B cell (primary cell): ENCODE results near the gene LRP11. TPM values are rescaled to one million over a fixed set of nuclear protein-coding genes. Genes with fewer than 3 reads are reported as not detected.

ENCODE experiments used
- ATAC-seq: fragments of 200-7000 bp; cut with Tn5 transposase; one replicate; pipeline ENCODE4 v1.10.0; 2021; ENCODE audit warnings: low read depth, mild to moderate bottlenecking, moderate number of reproducible peaks, moderate library complexity
- CTCF ChIA-PET: fragments of 350-600 bp; sonication (Branson Sonifier 250); formaldehyde crosslinking; loops from one replicate; lab custom pipeline; 2021; ENCODE audit warnings: antibody characterized with exemption, inconsistent platforms; lab: Charles Lee
- POLR2A ChIA-PET: fragments of 350-600 bp; sonication (Branson Sonifier 250); formaldehyde crosslinking; loops from one replicate; lab custom pipeline; 2021; ENCODE audit warnings: antibody characterized with exemption; lab: Charles Lee
- DNase-seq: peaks from one replicate; pipeline ENCODE4 v3.0.0; 2013
- H2AFZ ChIP-seq: 2 replicates; pipeline ENCODE4 v1.6.1; 2012; ENCODE audit warnings: mild to moderate bottlenecking, low read depth, low read length; ENCODE audit not compliant: insufficient read depth, poor library complexity, severe bottlenecking
- H3K27ac ChIP-seq, 2 donors: 1 replicate in 1 of 2; 2 replicates in 1 of 2; pipeline ENCODE4 v1.5.1; 2012 to 2013; ENCODE audit warnings: low read length in 2 of 2, mild to moderate bottlenecking in 2 of 2, moderate library complexity in 1 of 2
- H3K27me3 ChIP-seq, 4 experiments: fragments of 200-600 bp in 1 of 4; sonication (generic) in 1 of 4; replicated peaks in 1 of 4; 1 replicate in 2 of 4; 2 replicates in 2 of 4; pipeline versions ENCODE4 v1.6.1 to v1.7.0; 2013 to 2016; ENCODE audit warnings: low read length in 3 of 4, mild to moderate bottlenecking in 2 of 4, mixed read lengths in 1 of 4, moderate library complexity in 1 of 4; ENCODE audit not compliant: insufficient read depth in 4 of 4, control insufficient read depth in 3 of 4; ENCODE audit errors: control extremely low read depth in 1 of 4
- H3K36me3 ChIP-seq, 2 experiments: replicated peaks in 1 of 2; 1 replicate in 1 of 2; 2 replicates in 1 of 2; pipeline versions ENCODE4 v1.6.1 to v1.7.1; 2013; ENCODE audit warnings: low read length in 1 of 2; ENCODE audit not compliant: insufficient read depth in 2 of 2, control insufficient read depth in 1 of 2; ENCODE audit errors: control extremely low read depth in 1 of 2, extremely low read depth in 1 of 2
- H3K4me1 ChIP-seq, 2 donors: fragments of 200-600 bp in 1 of 2; sonication (generic) in 1 of 2; 1 replicate in 1 of 2; 2 replicates in 1 of 2; pipeline versions ENCODE4 v1.5.1 to v1.6.1; 2013 to 2017; ENCODE audit warnings: low read length in 2 of 2; ENCODE audit not compliant: control insufficient read depth in 2 of 2, insufficient read depth in 2 of 2
- H3K4me2 ChIP-seq: replicated peaks from 2 replicates; pipeline ENCODE3; 2012; ENCODE audit warnings: mild to moderate bottlenecking, low read depth, low read length; ENCODE audit not compliant: poor library complexity, severe bottlenecking
- H3K4me3 ChIP-seq, 5 experiments: fragments of 200-600 bp in 1 of 5; sonication (generic) in 1 of 5; 1 replicate in 3 of 5; 2 replicates in 2 of 5; pipeline versions ENCODE4 v1.5.1 to v1.7.0; 2011 to 2016; ENCODE audit warnings: low read length in 4 of 5, mild to moderate bottlenecking in 4 of 5, low read depth in 2 of 5, control low read depth in 1 of 5, moderate library complexity in 1 of 5; ENCODE audit not compliant: insufficient read depth in 1 of 5; ENCODE audit errors: control extremely low read depth in 1 of 5, extremely low read depth in 1 of 5
- H3K79me2 ChIP-seq: fragments of 200-600 bp; sonication (generic); one replicate; pipeline ENCODE4 v1.6.0; 2016; ENCODE audit warnings: low read length; ENCODE audit not compliant: control insufficient read depth, insufficient read depth
- H3K9ac ChIP-seq: fragments of 200-600 bp; sonication (generic); 2 replicates; pipeline ENCODE4 v1.6.1; 2017; ENCODE audit warnings: mild to moderate bottlenecking, low read length, moderate library complexity
- H3K9me3 ChIP-seq, 3 donors: one replicate each; pipeline versions ENCODE4 v1.6.1 to v1.7.1; 2013; ENCODE audit warnings: low read length in 2 of 3; ENCODE audit not compliant: control insufficient read depth in 2 of 3, insufficient read depth in 1 of 3; ENCODE audit errors: control extremely low read depth in 1 of 3
- H4K20me1 ChIP-seq: 2 replicates; pipeline ENCODE4 v1.6.0; 2012; ENCODE audit warnings: mild to moderate bottlenecking, low read length; ENCODE audit not compliant: insufficient read depth, control insufficient read depth, poor library complexity, severe bottlenecking
- H3K27ac Mint-ChIP-seq: one replicate; pipeline ENCODE4 v1.8.0; 2021; ENCODE audit warnings: mixed read lengths
- H3K27me3 Mint-ChIP-seq: one replicate; pipeline ENCODE4 v1.8.0; 2021; ENCODE audit warnings: mixed read lengths
- H3K4me1 Mint-ChIP-seq: one replicate; pipeline ENCODE4 v1.8.0; 2021; ENCODE audit warnings: mixed read lengths
- H3K4me3 Mint-ChIP-seq: one replicate; pipeline ENCODE4 v1.8.0; 2021; ENCODE audit warnings: mixed read lengths
- H3K9me3 Mint-ChIP-seq: one replicate; pipeline ENCODE4 v1.8.0; 2022; ENCODE audit warnings: mixed read lengths; ENCODE audit not compliant: insufficient read depth
- EZH2 ChIP-seq: IDR thresholded peaks from 2 replicates; pipeline ENCODE4 v1.6.1; 2012; ENCODE audit warnings: borderline replicate concordance, low read depth, mild to moderate bottlenecking, moderate library complexity, low read length; ENCODE audit not compliant: insufficient read depth, poor library complexity, severe bottlenecking
- WGBS: methylation state at CpG from one replicate; pipeline ENCODE4 v1.1.5; 2013; ENCODE audit warnings: missing lambda C conversion rate; ENCODE audit not compliant: insufficient coverage; 5-methylcytosine and 5-hydroxymethylcytosine counted together
- intact Hi-C: fragments of 100-400 bp; cut with micrococcal nuclease; formaldehyde crosslinking; loops from one replicate; pipeline ENCODE4 v1.10.0; 2022
- polyA plus RNA-seq: library from polyadenylated mRNA; depleted of rRNA; stranded (reverse); fragments of >200 nt; gene quantifications from 2 replicates; pipeline ENCODE4 v1.2.3, GENCODE V29; 2012
- total RNA-seq, 2 donors: library from RNA; stranded (reverse); fragments of 120-200 nt in 1 of 2; gene quantifications; 1 replicate in 1 of 2; 2 replicates in 1 of 2; pipeline versions ENCODE4 v1.2.3 to v1.2.4, GENCODE V29; 2013 to 2022
- TF ChIP-seq, protein P1 (sequence below): fragments of 200-600 bp; IDR thresholded peaks from one replicate; pipeline ENCODE4 v1.8.0; 2022; ENCODE audit warnings: antibody characterized with exemption, mild to moderate bottlenecking

LRP11 gene
- total and polyA plus RNA-seq, 2 donors (not counting 1 experiment from before 2014, with no cell fraction given): 0.34 to 1.2 TPM

GRCh38 chr6:149864578-149865535 lies 698 bp upstream of the LRP11 start:
- peak overlapping the region; percentile 64 for H3K9ac ChIP-seq
- peak overlapping the region; percentile 78 for H2AFZ ChIP-seq
- whole genome bisulfite sequencing: 11% methylated on average over 9 of the region's 23 CpGs
- H3K36me3 ChIP-seq: no peaks in the 10 kb centered on the region
- intact Hi-C loops: loop anchor here (1.0 to 5.0 kb wide), 4 partner anchors 31 to 152 kb away; partner anchors contain the start of genes NUP43, PCMT1 and RAET1G
- H3K27ac ChIP-seq: no peak overlapping the region
- ATAC-seq (no peak), DNase-seq (peak; percentile 71)
- CTCF ChIA-PET: interaction anchor here (1.0 to 3.6 kb wide), 5 partner anchors 13 to 39 kb away, joined by 3 to 21 read pairs (median 12); no protein-coding TSS in a partner anchor
- H3K9me3 ChIP-seq: peaks cover 0 to 6% (median 0%) of the 10 kb centered on the region in 3 donors
- TF ChIP-seq EZH2: no peak
- TF ChIP-seq, protein P1, sequence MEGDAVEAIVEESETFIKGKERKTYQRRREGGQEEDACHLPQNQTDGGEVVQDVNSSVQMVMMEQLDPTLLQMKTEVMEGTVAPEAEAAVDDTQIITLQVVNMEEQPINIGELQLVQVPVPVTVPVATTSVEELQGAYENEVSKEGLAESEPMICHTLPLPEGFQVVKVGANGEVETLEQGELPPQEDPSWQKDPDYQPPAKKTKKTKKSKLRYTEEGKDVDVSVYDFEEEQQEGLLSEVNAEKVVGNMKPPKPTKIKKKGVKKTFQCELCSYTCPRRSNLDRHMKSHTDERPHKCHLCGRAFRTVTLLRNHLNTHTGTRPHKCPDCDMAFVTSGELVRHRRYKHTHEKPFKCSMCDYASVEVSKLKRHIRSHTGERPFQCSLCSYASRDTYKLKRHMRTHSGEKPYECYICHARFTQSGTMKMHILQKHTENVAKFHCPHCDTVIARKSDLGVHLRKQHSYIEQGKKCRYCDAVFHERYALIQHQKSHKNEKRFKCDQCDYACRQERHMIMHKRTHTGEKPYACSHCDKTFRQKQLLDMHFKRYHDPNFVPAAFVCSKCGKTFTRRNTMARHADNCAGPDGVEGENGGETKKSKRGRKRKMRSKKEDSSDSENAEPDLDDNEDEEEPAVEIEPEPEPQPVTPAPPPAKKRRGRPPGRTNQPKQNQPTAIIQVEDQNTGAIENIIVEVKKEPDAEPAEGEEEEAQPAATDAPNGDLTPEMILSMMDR: peak; percentile 72
- peaks cover 13 to 14% of the 10 kb centered on the region in 2 donors for H3K4me1 ChIP-seq
- Mint-ChIP-seq H3K9me3 (no peaks in the 10 kb centered on the region), H3K27ac (no peak overlapping the region), H3K4me1 (peaks cover 12% of the 10 kb centered on the region), H3K4me3 (peak overlapping the region; percentile 78), H3K27me3 (peaks cover 34% of the 10 kb centered on the region)
- H4K20me1 ChIP-seq: no peaks in the 10 kb centered on the region
- peaks cover 2 to 32% (median 20%) of the 10 kb centered on the region in 4 experiments for H3K27me3 ChIP-seq
- H3K4me3 ChIP-seq: peak overlapping the region in 3 of 5 experiments; percentile 51 to 65 (median 62)
- peak overlapping the region; percentile 90 for H3K4me2 ChIP-seq
- POLR2A ChIA-PET: no interaction called here
- H3K79me2 ChIP-seq: no peaks in the 10 kb centered on the region
